Stomach (tissue), 9 donors: ENCODE measurements around the gene CGB3. TPM values are rescaled to one million over a fixed set of nuclear protein-coding genes. Genes with fewer than 3 reads are reported as not detected.
A peak's percentile ranks its signal among the peaks of the same experiment; 100 is the strongest.

Source experiments
- DNase-seq, 2 donors: peaks; one replicate each; pipeline versions ENCODE4 v3.0.0 to v3.0.0-alpha.2; 2013 to 2019
- H3K27ac ChIP-seq, 5 donors: fragments of 200-600 bp in 4 of 5; sonication (generic) in 4 of 5; one replicate each; pipeline ENCODE4 v1.5.1; 2013 to 2019; ENCODE audit warnings: mild to moderate bottlenecking in 1 of 5, moderate library complexity in 1 of 5
- H3K27me3 ChIP-seq, 3 donors: fragments of 200-600 bp; sonication (generic); one replicate each; pipeline ENCODE4 v1.5.1; 2017 to 2019; ENCODE audit warnings: mixed run types in 1 of 3
- H3K36me3 ChIP-seq, 4 donors: fragments of 200-600 bp; sonication (generic); 1 replicate in 3 of 4; 2 replicates in 1 of 4; pipeline ENCODE4 v1.5.1; 2016 to 2019
- H3K4me1 ChIP-seq, 4 donors: fragments of 200-600 bp; sonication (generic); one replicate each; pipeline ENCODE4 v1.5.1; 2016 to 2019
- H3K4me3 ChIP-seq, 4 donors: fragments of 200-600 bp; sonication (generic) in 3 of 4; one replicate each; pipeline ENCODE4 v1.5.1; 2016 to 2019; ENCODE audit warnings: mild to moderate bottlenecking in 1 of 4
- H3K9me3 ChIP-seq, 4 donors: fragments of 200-600 bp; sonication (generic); one replicate each; pipeline ENCODE4 v1.5.1; 2016 to 2019
- CTCF ChIP-seq, 7 experiments: fragments of 450-650 bp in 4 of 7; fragments of 200-600 bp in 3 of 7; sonication (generic) in 3 of 7; IDR thresholded peaks; one replicate each; pipeline ENCODE4 v1.5.1; 2016 to 2019; ENCODE audit warnings: antibody characterized with exemption in 7 of 7, control low read depth in 2 of 7, mild to moderate bottlenecking in 1 of 7
- EP300 ChIP-seq: sonication (generic); formaldehyde crosslinking; IDR thresholded peaks from one replicate; pipeline ENCODE4 v1.6.1; 2017; ENCODE audit warnings: antibody characterized with exemption
- POLR2A ChIP-seq, 4 donors: fragments of 450-650 bp; IDR thresholded peaks; one replicate each; pipeline ENCODE4 v1.6.1; 2016; ENCODE audit warnings: antibody characterized with exemption in 4 of 4, control low read depth in 2 of 4, mild to moderate bottlenecking in 1 of 4, moderate library complexity in 1 of 4
- POLR2AphosphoS5 ChIP-seq, 3 donors: sonication (generic); formaldehyde crosslinking; IDR thresholded peaks; one replicate each; pipeline ENCODE4 v1.6.1; 2016; ENCODE audit warnings: antibody characterized with exemption in 3 of 3
- WGBS, 5 donors: extraction: QIAGEN DNeasy Blood & Tissue Kit in 3 of 5; methylation state at CpG; one replicate each; pipeline versions ENCODE4 v1.1.5 to v1.1.7; 2013 to 2018; 5-methylcytosine and 5-hydroxymethylcytosine counted together
- intact Hi-C: fragments of 100-400 bp; cut with DNase I; formaldehyde crosslinking; loops from one replicate; pipeline ENCODE4 v1.15.1; 2023; ENCODE audit warnings: low total_unique reads
- polyA plus RNA-seq, 3 donors: library from polyadenylated mRNA; stranded (reverse); fragments of 200-250 nt; gene quantifications; one replicate each; pipeline ENCODE4 v1.2.3, GENCODE V29; 2013
- total RNA-seq, 5 donors: library from RNA; depleted of rRNA; stranded (reverse); fragments of >200 nt; gene quantifications; one replicate each; pipeline versions ENCODE4 v1.1.0 to v1.2.3, GENCODE V29; 2014 to 2016
- donor health status: healthy with polysubstance abuse.
- donor health status: Bipolar disorder and iron deficiency.
- donor health status: healthy.

The CGB3 gene
- total and polyA plus RNA-seq, 8 donors, result not detected

GRCh38 chr19:48993175-48994034, 30.7 kb downstream of the CGB3 start, which contains the start of the genes GYS1 and RUVBL2:
Gene GYS1 (minus strand): TSS chr19:48993309. CDS start chr19:48993112, 197 bp downstream.
Gene RUVBL2 (plus strand): TSS chr19:48993887. CDS start chr19:48993912, 25 bp downstream.
- H3K4me1 ChIP-seq, result peaks cover 32 to 47% (median 42%) of the 10 kb centered on the region in 4 donors
- DNase-seq, result peak; percentile 100
- TF ChIP-seq POLR2A (IDR thresholded peaks at IDR 0.05) (peak in 2 of 4 donors; percentile 54 to 79), POLR2AphosphoS5 (IDR thresholded peaks at IDR 0.05) (peak; percentile 96 to 99 (median 99)), CTCF (IDR thresholded peaks at IDR 0.05) (peak in 6 of 7 experiments; percentile 92 to 99 (median 98)), EP300 (no peak)
- intact Hi-C loops, result no loop called here
- peak within 1 kb of the TSS; percentile 57 to 81 (median 71) for H3K4me3 ChIP-seq
- no peaks in the 10 kb centered on the region for H3K27me3 ChIP-seq
- WGBS, 5 donors, result 0 to 1% (median 1%) methylated on average over 32 to 56 of the region's 56 CpGs
- peaks cover 8 to 29% (median 24%) of the 10 kb centered on the region in 4 donors for H3K36me3 ChIP-seq
- peak within 1 kb of the TSS; percentile 85 to 96 (median 94) for H3K27ac ChIP-seq
- H3K9me3 ChIP-seq, result no peaks in the 10 kb centered on the region

GRCh38 chr19:48992581-48993174, 31.5 kb downstream of the CGB3 start:
- H3K4me1 ChIP-seq, result peaks cover 32 to 47% (median 42%) of the 10 kb centered on the region in 4 donors
- no peaks in the 10 kb centered on the region for H3K9me3 ChIP-seq
- no peaks in the 10 kb centered on the region for H3K27me3 ChIP-seq
- TF ChIP-seq POLR2A (IDR thresholded peaks at IDR 0.05) (no peak), EP300 (no peak), POLR2AphosphoS5 (IDR thresholded peaks at IDR 0.05) (no peak), CTCF (IDR thresholded peaks at IDR 0.05) (no peak)
- intact Hi-C loops, result no loop called here
- no peak for DNase-seq
- H3K27ac ChIP-seq, result peak overlapping the region; percentile 85 to 96 (median 94)
- peaks cover 13 to 37% (median 31%) of the 10 kb centered on the region in 4 donors for H3K36me3 ChIP-seq
- 0 to 1% (median 0%) methylated on average over 19 to 20 of the region's 20 CpGs for WGBS, 5 donors
- peak overlapping the region; percentile 57 to 81 (median 71) for H3K4me3 ChIP-seq

GRCh38 chr19:48991873-48992580, 32.1 kb downstream of the CGB3 start:
- Histone ChIP-seq H3K27ac (peak overlapping the region; percentile 85 to 96 (median 94)), H3K9me3 (no peaks in the 10 kb centered on the region), H3K4me3 (peak overlapping the region; percentile 57 to 81 (median 71)), H3K27me3 (no peaks in the 10 kb centered on the region), H3K4me1 (peaks cover 32 to 47% (median 42%) of the 10 kb centered on the region in 4 donors), H3K36me3 (peaks cover 15 to 42% (median 36%) of the 10 kb centered on the region in 4 donors)
- peak; percentile 65 to 87 for DNase-seq
- TF ChIP-seq CTCF (IDR thresholded peaks at IDR 0.05) (no peak), EP300 (no peak), POLR2A (IDR thresholded peaks at IDR 0.05) (no peak), POLR2AphosphoS5 (IDR thresholded peaks at IDR 0.05) (peak; percentile 57 to 87 (median 60))
- 5 to 24% (median 17%) methylated on average over 7 to 8 of the region's 8 CpGs for WGBS, 5 donors
- intact Hi-C loops, result no loop called here
